Stomach (tissue), 9 donors: ENCODE data around the gene GAK. TPM values are rescaled to one million over a fixed set of nuclear protein-coding genes. Genes with fewer than 3 reads are reported as not detected.

Source experiments
- DNase-seq, 2 donors: peaks; one replicate each; pipeline versions ENCODE4 v3.0.0 to v3.0.0-alpha.2; 2013 to 2019
- H3K27ac ChIP-seq, 5 donors: fragments of 200-600 bp in 4 of 5; sonication (generic) in 4 of 5; one replicate each; pipeline ENCODE4 v1.5.1; 2013 to 2019; ENCODE audit warnings: mild to moderate bottlenecking in 1 of 5, moderate library complexity in 1 of 5
- H3K27me3 ChIP-seq, 3 donors: fragments of 200-600 bp; sonication (generic); one replicate each; pipeline ENCODE4 v1.5.1; 2017 to 2019; ENCODE audit warnings: mixed run types in 1 of 3
- H3K36me3 ChIP-seq, 4 donors: fragments of 200-600 bp; sonication (generic); 1 replicate in 3 of 4; 2 replicates in 1 of 4; pipeline ENCODE4 v1.5.1; 2016 to 2019
- H3K4me1 ChIP-seq, 4 donors: fragments of 200-600 bp; sonication (generic); one replicate each; pipeline ENCODE4 v1.5.1; 2016 to 2019
- H3K4me3 ChIP-seq, 4 donors: fragments of 200-600 bp; sonication (generic) in 3 of 4; one replicate each; pipeline ENCODE4 v1.5.1; 2016 to 2019; ENCODE audit warnings: mild to moderate bottlenecking in 1 of 4
- H3K9me3 ChIP-seq, 4 donors: fragments of 200-600 bp; sonication (generic); one replicate each; pipeline ENCODE4 v1.5.1; 2016 to 2019
- EP300 ChIP-seq: sonication (generic); formaldehyde crosslinking; IDR thresholded peaks from one replicate; pipeline ENCODE4 v1.6.1; 2017; ENCODE audit warnings: antibody characterized with exemption
- POLR2A ChIP-seq, 4 donors: fragments of 450-650 bp; IDR thresholded peaks; one replicate each; pipeline ENCODE4 v1.6.1; 2016; ENCODE audit warnings: antibody characterized with exemption in 4 of 4, control low read depth in 2 of 4, mild to moderate bottlenecking in 1 of 4, moderate library complexity in 1 of 4
- POLR2AphosphoS5 ChIP-seq, 3 donors: sonication (generic); formaldehyde crosslinking; IDR thresholded peaks; one replicate each; pipeline ENCODE4 v1.6.1; 2016; ENCODE audit warnings: antibody characterized with exemption in 3 of 3
- WGBS, 5 donors: extraction: QIAGEN DNeasy Blood & Tissue Kit in 3 of 5; methylation state at CpG; one replicate each; pipeline versions ENCODE4 v1.1.5 to v1.1.7; 2013 to 2018; 5-methylcytosine and 5-hydroxymethylcytosine counted together
- intact Hi-C: fragments of 100-400 bp; cut with DNase I; formaldehyde crosslinking; loops from one replicate; pipeline ENCODE4 v1.15.1; 2023; ENCODE audit warnings: low total_unique reads
- polyA plus RNA-seq, 3 donors: library from polyadenylated mRNA; stranded (reverse); fragments of 200-250 nt; gene quantifications; one replicate each; pipeline ENCODE4 v1.2.3, GENCODE V29; 2013
- total RNA-seq, 5 donors: library from RNA; depleted of rRNA; stranded (reverse); fragments of >200 nt; gene quantifications; one replicate each; pipeline versions ENCODE4 v1.1.0 to v1.2.3, GENCODE V29; 2014 to 2016
- TF ChIP-seq, protein P1 (sequence below), 7 experiments: fragments of 450-650 bp in 4 of 7; fragments of 200-600 bp in 3 of 7; sonication (generic) in 3 of 7; IDR thresholded peaks; one replicate each; pipeline ENCODE4 v1.5.1; 2016 to 2019; ENCODE audit warnings: antibody characterized with exemption in 7 of 7, control low read depth in 2 of 7, mild to moderate bottlenecking in 1 of 7
- donor health status: healthy with polysubstance abuse.
- donor health status: Bipolar disorder and iron deficiency.
- donor health status: healthy.

GAK gene
- total and polyA plus RNA-seq, 8 donors = 71.8 to 503 (median 157) TPM

DNA sequence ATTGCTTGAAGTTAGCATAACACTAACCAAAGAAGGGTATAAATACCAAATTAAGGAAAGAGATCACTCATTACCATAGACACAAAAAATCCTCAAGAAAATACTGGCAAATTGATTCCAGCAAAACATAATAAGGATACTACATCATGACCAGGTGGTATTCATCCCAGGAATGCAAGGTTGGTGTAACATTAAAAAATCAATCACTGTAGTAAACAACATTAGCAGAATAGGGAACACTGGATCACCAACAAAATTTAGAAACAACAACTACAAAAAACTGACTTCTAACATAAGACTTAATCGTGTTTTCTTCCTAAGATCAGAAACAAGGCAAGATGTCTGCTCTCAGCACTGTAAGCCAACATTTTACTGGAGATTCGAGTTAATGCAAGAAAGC lies 14.1 kb downstream of the GAK start:
- Histone ChIP-seq H3K9me3 (no peaks in the 10 kb centered on the region), H3K27me3 (no peaks in the 10 kb centered on the region), H3K4me3 (no peak overlapping the region), H3K27ac (no peak overlapping the region), H3K36me3 (peaks cover 0 to 18% (median 9%) of the 10 kb centered on the region in 4 donors), H3K4me1 (peaks cover 12 to 45% (median 28%) of the 10 kb centered on the region in 4 donors)
- 96 to 98% (median 97%) methylated on average over 2 of the region's 2 CpGs for WGBS, 5 donors
- intact Hi-C loops = no loop called here
- TF ChIP-seq EP300 = no peak
- no peak for DNase-seq

- no peak for TF ChIP-seq EP300
- Histone ChIP-seq H3K27me3 (no peaks in the 10 kb centered on the region), H3K27ac (no peak overlapping the region), H3K36me3 (peaks cover 4 to 18% (median 13%) of the 10 kb centered on the region in 4 donors), H3K4me1 (peaks cover 12 to 45% (median 27%) of the 10 kb centered on the region in 4 donors), H3K4me3 (no peak overlapping the region), H3K9me3 (no peaks in the 10 kb centered on the region)
- DNase-seq = no peak
- intact Hi-C loops = no loop called here
- 90 to 98% (median 97%) methylated on average over 7 of the region's 7 CpGs for WGBS, 5 donors
Observed at GRCh38 chr4:917466-917865, 14.7 kb downstream of the GAK start.

DNA sequence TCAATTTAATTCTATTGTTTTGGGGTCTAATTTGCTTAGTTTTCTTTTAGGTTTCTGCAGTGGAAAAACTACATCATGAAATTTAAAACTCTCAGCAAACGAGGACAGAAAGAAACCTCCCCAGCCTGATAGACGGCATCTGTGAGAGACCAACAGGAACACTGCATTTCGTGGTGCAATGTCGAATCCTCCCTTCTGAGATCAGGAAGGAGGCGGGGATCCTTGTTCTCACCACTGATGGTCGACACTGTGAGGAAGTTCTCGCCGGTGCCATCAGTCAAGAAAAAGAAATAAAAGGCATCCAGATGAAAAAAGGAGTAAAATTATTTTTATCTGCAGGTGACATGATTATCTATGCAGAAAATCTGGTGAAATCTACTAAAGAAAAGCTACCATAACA lies 16.5 kb downstream of the GAK start:
- Histone ChIP-seq H3K4me1 (peaks cover 12 to 40% (median 18%) of the 10 kb centered on the region in 4 donors), H3K9me3 (no peaks in the 10 kb centered on the region), H3K36me3 (peaks cover 22 to 30% (median 28%) of the 10 kb centered on the region in 4 donors), H3K27ac (no peak overlapping the region), H3K27me3 (no peaks in the 10 kb centered on the region), H3K4me3 (peak overlapping the region in 1 of 4 donors; percentile 6)
- WGBS, 5 donors = 42 to 55% (median 52%) methylated on average over 8 of the region's 8 CpGs
- intact Hi-C loops = no loop called here
- TF ChIP-seq EP300 = no peak
- TF ChIP-seq POLR2A (IDR thresholded peaks at IDR 0.05) = no peak
- TF ChIP-seq, protein P1, sequence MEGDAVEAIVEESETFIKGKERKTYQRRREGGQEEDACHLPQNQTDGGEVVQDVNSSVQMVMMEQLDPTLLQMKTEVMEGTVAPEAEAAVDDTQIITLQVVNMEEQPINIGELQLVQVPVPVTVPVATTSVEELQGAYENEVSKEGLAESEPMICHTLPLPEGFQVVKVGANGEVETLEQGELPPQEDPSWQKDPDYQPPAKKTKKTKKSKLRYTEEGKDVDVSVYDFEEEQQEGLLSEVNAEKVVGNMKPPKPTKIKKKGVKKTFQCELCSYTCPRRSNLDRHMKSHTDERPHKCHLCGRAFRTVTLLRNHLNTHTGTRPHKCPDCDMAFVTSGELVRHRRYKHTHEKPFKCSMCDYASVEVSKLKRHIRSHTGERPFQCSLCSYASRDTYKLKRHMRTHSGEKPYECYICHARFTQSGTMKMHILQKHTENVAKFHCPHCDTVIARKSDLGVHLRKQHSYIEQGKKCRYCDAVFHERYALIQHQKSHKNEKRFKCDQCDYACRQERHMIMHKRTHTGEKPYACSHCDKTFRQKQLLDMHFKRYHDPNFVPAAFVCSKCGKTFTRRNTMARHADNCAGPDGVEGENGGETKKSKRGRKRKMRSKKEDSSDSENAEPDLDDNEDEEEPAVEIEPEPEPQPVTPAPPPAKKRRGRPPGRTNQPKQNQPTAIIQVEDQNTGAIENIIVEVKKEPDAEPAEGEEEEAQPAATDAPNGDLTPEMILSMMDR (IDR thresholded peaks at IDR 0.05) = no peak
- TF ChIP-seq POLR2AphosphoS5 (IDR thresholded peaks at IDR 0.05) = no peak
- DNase-seq = peak in 1 of 2 donors; percentile 34

DNA sequence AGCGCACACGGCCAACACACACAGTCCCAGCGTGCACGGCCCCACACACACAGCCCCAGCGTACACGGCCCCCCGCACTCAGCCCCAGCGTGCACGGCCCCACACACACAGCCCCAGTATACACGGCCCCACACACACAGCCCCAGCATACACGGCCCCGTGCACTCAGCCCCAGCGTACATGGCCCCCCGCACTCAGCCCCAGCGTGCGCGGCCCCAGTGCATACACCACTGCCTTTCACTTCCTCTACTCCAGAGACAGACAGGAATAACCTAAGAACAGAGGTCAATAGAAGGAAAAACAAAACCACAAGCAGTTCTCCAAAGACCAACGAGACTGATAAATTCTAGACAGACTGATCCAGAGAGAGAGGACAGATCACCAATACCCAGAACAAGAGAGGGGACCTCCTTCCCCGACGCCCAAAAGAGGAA lies 17.1 kb downstream of the GAK start:
- Histone ChIP-seq H3K36me3 (peaks cover 24 to 35% (median 33%) of the 10 kb centered on the region in 4 donors), H3K27me3 (no peaks in the 10 kb centered on the region), H3K27ac (no peak overlapping the region), H3K4me3 (peak overlapping the region in 1 of 4 donors; percentile 6), H3K9me3 (no peaks in the 10 kb centered on the region), H3K4me1 (peaks cover 12 to 35% (median 18%) of the 10 kb centered on the region in 4 donors)
- 48 to 83% (median 75%) methylated on average over 3 to 20 of the region's 20 CpGs for WGBS, 5 donors
- no peak for DNase-seq
- intact Hi-C loops = no loop called here
- TF ChIP-seq POLR2A (IDR thresholded peaks at IDR 0.05) (no peak), EP300 (no peak), POLR2AphosphoS5 (IDR thresholded peaks at IDR 0.05) (no peak)
- TF ChIP-seq, protein P1 (IDR thresholded peaks at IDR 0.05) = no peak

GRCh38 chr4:914531-914930 lies 17.6 kb downstream of the GAK start:
- H3K27me3 ChIP-seq = no peaks in the 10 kb centered on the region
- DNase-seq = no peak
- H3K36me3 ChIP-seq = peaks cover 24 to 41% (median 39%) of the 10 kb centered on the region in 4 donors
- no peak overlapping the region for H3K27ac ChIP-seq
- 85 to 94% (median 93%) methylated on average over 9 to 21 of the region's 21 CpGs for WGBS, 5 donors
- intact Hi-C loops = no loop called here
- no peak overlapping the region for H3K4me3 ChIP-seq
- TF ChIP-seq POLR2AphosphoS5 (IDR thresholded peaks at IDR 0.05) = no peak
- TF ChIP-seq POLR2A (IDR thresholded peaks at IDR 0.05) = no peak
- TF ChIP-seq, protein P1 (IDR thresholded peaks at IDR 0.05) = no peak
- no peak for TF ChIP-seq EP300
- peaks cover 12 to 29% (median 17%) of the 10 kb centered on the region in 4 donors for H3K4me1 ChIP-seq
- no peaks in the 10 kb centered on the region for H3K9me3 ChIP-seq
